Measurements from ENCODE around the gene FEZF1. TPM values are rescaled to one million over a fixed set of nuclear protein-coding genes. Genes with fewer than 3 reads are reported as not detected.

The FEZF1 gene
- total and polyA plus RNA-seq, 4 donors, result not detected

DNA sequence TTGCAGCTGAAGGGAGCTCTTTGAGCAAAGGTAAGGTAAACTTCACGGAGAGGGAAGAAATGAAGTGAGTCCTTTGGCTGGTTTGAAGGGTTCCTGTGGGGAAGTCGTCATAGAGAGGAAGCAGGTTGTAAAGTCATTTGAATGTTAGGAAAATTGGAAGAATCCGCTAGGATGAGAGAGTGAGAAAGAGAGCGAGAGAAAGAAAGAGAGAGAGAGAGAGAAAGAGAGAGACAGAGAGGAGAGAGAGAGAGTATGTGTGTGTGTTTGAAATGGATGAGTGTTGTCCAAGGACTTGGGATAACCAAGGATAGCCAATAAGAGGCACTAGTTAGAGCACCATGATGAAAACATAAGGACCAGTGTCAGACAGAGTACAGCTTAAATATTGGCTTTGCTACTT lies 43.1 kb downstream of the FEZF1 start:
- Histone ChIP-seq H3K4me3 (ENCODE audit: low read depth in 1 of 3, low read length in 3 of 3) (no peak overlapping the region), H3K9me3 (ENCODE audit: control insufficient read depth in 4 of 4, low read length in 3 of 4) (peaks cover 0 to 1% (median 0%) of the 10 kb centered on the region in 4 donors), H3K36me3 (ENCODE audit: control insufficient read depth in 4 of 4, insufficient read depth in 3 of 4, low read depth in 1 of 4, low read length in 3 of 4) (no peaks in the 10 kb centered on the region), H3K27ac (ENCODE audit: low read depth in 1 of 2, low read length in 2 of 2) (no peak overlapping the region), H3K27me3 (ENCODE audit: control insufficient read depth in 4 of 4, insufficient read depth in 4 of 4, low read length in 3 of 4) (peaks cover 0 to 7% (median 3%) of the 10 kb centered on the region in 4 donors), H3K4me1 (ENCODE audit: control insufficient read depth in 4 of 4, insufficient read depth in 4 of 4, low read length in 3 of 4) (no peaks in the 10 kb centered on the region), H3K9ac (ENCODE audit: low read depth in 1 of 2, low read length in 2 of 2) (no peak overlapping the region)
- no peak for DNase-seq (ENCODE audit: low spot score)
- TF ChIP-seq FOXA1 (IDR thresholded peaks at IDR 0.05) (no peak), SP1 (IDR thresholded peaks at IDR 0.05) (no peak), JUND (IDR thresholded peaks at IDR 0.05) (no peak), HNF4G (IDR thresholded peaks at IDR 0.05) (no peak), HNF4A (conservative IDR thresholded peaks at IDR 0.05) (no peak)
- TF ChIP-seq, protein P1, sequence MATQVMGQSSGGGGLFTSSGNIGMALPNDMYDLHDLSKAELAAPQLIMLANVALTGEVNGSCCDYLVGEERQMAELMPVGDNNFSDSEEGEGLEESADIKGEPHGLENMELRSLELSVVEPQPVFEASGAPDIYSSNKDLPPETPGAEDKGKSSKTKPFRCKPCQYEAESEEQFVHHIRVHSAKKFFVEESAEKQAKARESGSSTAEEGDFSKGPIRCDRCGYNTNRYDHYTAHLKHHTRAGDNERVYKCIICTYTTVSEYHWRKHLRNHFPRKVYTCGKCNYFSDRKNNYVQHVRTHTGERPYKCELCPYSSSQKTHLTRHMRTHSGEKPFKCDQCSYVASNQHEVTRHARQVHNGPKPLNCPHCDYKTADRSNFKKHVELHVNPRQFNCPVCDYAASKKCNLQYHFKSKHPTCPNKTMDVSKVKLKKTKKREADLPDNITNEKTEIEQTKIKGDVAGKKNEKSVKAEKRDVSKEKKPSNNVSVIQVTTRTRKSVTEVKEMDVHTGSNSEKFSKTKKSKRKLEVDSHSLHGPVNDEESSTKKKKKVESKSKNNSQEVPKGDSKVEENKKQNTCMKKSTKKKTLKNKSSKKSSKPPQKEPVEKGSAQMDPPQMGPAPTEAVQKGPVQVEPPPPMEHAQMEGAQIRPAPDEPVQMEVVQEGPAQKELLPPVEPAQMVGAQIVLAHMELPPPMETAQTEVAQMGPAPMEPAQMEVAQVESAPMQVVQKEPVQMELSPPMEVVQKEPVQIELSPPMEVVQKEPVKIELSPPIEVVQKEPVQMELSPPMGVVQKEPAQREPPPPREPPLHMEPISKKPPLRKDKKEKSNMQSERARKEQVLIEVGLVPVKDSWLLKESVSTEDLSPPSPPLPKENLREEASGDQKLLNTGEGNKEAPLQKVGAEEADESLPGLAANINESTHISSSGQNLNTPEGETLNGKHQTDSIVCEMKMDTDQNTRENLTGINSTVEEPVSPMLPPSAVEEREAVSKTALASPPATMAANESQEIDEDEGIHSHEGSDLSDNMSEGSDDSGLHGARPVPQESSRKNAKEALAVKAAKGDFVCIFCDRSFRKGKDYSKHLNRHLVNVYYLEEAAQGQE (IDR thresholded peaks at IDR 0.05), result no peak
- TF ChIP-seq, protein P2, sequence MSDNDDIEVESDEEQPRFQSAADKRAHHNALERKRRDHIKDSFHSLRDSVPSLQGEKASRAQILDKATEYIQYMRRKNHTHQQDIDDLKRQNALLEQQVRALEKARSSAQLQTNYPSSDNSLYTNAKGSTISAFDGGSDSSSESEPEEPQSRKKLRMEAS (IDR thresholded peaks at IDR 0.05), result no peak
- TF ChIP-seq, protein P3, sequence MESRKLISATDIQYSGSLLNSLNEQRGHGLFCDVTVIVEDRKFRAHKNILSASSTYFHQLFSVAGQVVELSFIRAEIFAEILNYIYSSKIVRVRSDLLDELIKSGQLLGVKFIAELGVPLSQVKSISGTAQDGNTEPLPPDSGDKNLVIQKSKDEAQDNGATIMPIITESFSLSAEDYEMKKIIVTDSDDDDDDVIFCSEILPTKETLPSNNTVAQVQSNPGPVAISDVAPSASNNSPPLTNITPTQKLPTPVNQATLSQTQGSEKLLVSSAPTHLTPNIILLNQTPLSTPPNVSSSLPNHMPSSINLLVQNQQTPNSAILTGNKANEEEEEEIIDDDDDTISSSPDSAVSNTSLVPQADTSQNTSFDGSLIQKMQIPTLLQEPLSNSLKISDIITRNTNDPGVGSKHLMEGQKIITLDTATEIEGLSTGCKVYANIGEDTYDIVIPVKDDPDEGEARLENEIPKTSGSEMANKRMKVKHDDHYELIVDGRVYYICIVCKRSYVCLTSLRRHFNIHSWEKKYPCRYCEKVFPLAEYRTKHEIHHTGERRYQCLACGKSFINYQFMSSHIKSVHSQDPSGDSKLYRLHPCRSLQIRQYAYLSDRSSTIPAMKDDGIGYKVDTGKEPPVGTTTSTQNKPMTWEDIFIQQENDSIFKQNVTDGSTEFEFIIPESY (IDR thresholded peaks at IDR 0.05), result no peak
- TF ChIP-seq, protein P4, sequence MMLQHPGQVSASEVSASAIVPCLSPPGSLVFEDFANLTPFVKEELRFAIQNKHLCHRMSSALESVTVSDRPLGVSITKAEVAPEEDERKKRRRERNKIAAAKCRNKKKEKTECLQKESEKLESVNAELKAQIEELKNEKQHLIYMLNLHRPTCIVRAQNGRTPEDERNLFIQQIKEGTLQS (IDR thresholded peaks at IDR 0.05), result no peak
- WGBS, result 51% methylated on average over 4 of the region's 4 CpGs

DNA sequence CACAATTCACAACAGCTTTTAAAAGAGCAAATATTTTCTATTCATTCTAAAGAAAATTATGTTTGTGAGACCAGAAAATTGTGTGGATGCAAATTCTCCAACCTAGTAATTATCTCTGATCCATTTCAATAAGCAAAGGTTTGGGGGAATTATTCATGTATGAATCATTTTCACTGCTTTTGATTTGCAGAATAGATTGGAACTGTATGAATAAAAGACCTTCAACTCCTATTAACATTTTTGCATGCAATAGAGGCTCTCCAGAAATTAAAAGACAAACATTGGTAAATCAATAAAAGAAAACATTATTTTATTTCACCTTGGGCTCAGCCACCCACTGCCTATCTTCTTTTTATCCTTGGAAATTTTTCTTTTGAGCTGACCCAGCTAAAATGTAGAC lies 43.5 kb downstream of the FEZF1 start:
- peaks cover 0 to 1% (median 0%) of the 10 kb centered on the region in 4 donors for H3K9me3 ChIP-seq (ENCODE audit: control insufficient read depth in 4 of 4, low read length in 3 of 4)
- no peaks in the 10 kb centered on the region for H3K36me3 ChIP-seq (ENCODE audit: control insufficient read depth in 4 of 4, insufficient read depth in 3 of 4, low read depth in 1 of 4, low read length in 3 of 4)
- no peak overlapping the region for H3K27ac ChIP-seq (ENCODE audit: low read depth in 1 of 2, low read length in 2 of 2)
- no peak overlapping the region for H3K9ac ChIP-seq (ENCODE audit: low read depth in 1 of 2, low read length in 2 of 2)
- no peak overlapping the region for H3K4me3 ChIP-seq (ENCODE audit: low read depth in 1 of 3, low read length in 3 of 3)
- DNase-seq (ENCODE audit: low spot score), result no peak
- peaks cover 0 to 7% (median 3%) of the 10 kb centered on the region in 4 donors for H3K27me3 ChIP-seq (ENCODE audit: control insufficient read depth in 4 of 4, insufficient read depth in 4 of 4, low read length in 3 of 4)
- no peaks in the 10 kb centered on the region for H3K4me1 ChIP-seq (ENCODE audit: control insufficient read depth in 4 of 4, insufficient read depth in 4 of 4, low read length in 3 of 4)
- TF ChIP-seq NR2F2 (IDR thresholded peaks at IDR 0.05) (no peak), TAF1 (conservative IDR thresholded peaks at IDR 0.05) (no peak), YY1 (IDR thresholded peaks at IDR 0.05) (no peak), EGR1 (IDR thresholded peaks at IDR 0.05; ENCODE audit: low read depth in 2 of 2) (no peak), HNF4A (conservative IDR thresholded peaks at IDR 0.05) (no peak), SP1 (IDR thresholded peaks at IDR 0.05) (no peak), FOXA1 (IDR thresholded peaks at IDR 0.05) (no peak), RXRA (IDR thresholded peaks at IDR 0.05) (no peak), RAD21 (IDR thresholded peaks at IDR 0.05) (no peak), GABPA (IDR thresholded peaks at IDR 0.05 in 1 of 2, conservative IDR thresholded peaks at IDR 0.05 in 1 of 2) (no peak), FOXA2 (IDR thresholded peaks at IDR 0.05) (no peak), JUND (IDR thresholded peaks at IDR 0.05) (no peak)
- TF ChIP-seq, protein P1 (IDR thresholded peaks at IDR 0.05), result no peak
- TF ChIP-seq, protein P5, sequence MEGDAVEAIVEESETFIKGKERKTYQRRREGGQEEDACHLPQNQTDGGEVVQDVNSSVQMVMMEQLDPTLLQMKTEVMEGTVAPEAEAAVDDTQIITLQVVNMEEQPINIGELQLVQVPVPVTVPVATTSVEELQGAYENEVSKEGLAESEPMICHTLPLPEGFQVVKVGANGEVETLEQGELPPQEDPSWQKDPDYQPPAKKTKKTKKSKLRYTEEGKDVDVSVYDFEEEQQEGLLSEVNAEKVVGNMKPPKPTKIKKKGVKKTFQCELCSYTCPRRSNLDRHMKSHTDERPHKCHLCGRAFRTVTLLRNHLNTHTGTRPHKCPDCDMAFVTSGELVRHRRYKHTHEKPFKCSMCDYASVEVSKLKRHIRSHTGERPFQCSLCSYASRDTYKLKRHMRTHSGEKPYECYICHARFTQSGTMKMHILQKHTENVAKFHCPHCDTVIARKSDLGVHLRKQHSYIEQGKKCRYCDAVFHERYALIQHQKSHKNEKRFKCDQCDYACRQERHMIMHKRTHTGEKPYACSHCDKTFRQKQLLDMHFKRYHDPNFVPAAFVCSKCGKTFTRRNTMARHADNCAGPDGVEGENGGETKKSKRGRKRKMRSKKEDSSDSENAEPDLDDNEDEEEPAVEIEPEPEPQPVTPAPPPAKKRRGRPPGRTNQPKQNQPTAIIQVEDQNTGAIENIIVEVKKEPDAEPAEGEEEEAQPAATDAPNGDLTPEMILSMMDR (IDR thresholded peaks at IDR 0.05; ENCODE audit: low read depth, low read length, missing input control), result no peak
- TF ChIP-seq, protein P2 (IDR thresholded peaks at IDR 0.05), result no peak
- TF ChIP-seq, protein P4 (IDR thresholded peaks at IDR 0.05), result no peak

Data from liver (tissue), 9 donors.